OCI-LY3 (cell line): ENCODE measurements around the gene NPHS1.
"Not testable (repeated sequence)": the region's sequence is repeated elsewhere in the genome, so short reads cannot be mapped to it uniquely, and the experiment has no call there.

ENCODE experiments used
- H2AFZ ChIP-seq: fragments of 200-600, 300-600 bp; shearing (Covaris generic); 2 replicates; pipeline ENCODE4 v1.6.0; 2014; ENCODE audit warnings: antibody characterized with exemption, low read depth, low read length
- H3K27ac ChIP-seq: fragments of 200-600, 300-600 bp; sonication (generic); 2 replicates; pipeline ENCODE4 v1.5.1; 2014; ENCODE audit warnings: mild to moderate bottlenecking, low read length, moderate library complexity, mixed read lengths
- H3K27me3 ChIP-seq: fragments of 200-600, 300-600 bp; sonication (generic); 2 replicates; pipeline ENCODE4 v1.6.1; 2014; ENCODE audit warnings: low read depth, low read length, mixed read lengths
- H3K36me3 ChIP-seq: fragments of 200-600, 300-600 bp; sonication (generic); replicated peaks from 2 replicates; pipeline ENCODE3; 2014; ENCODE audit warnings: low read depth, low read length, mixed read lengths
- H3K4me1 ChIP-seq: fragments of 300-600, 200-600 bp; sonication (generic); 2 replicates; pipeline ENCODE4 v1.6.1; 2014; ENCODE audit warnings: low read length, mixed read lengths
- H3K4me2 ChIP-seq: fragments of 200-600, 300-600 bp; sonication (generic); 2 replicates; pipeline ENCODE4 v1.6.1; 2014; ENCODE audit warnings: low read length, mixed read lengths
- H3K4me3 ChIP-seq: fragments of 300-600, 200-600 bp; sonication (generic); 2 replicates; pipeline ENCODE4 v1.5.1; 2014; ENCODE audit warnings: antibody characterized with exemption, mild to moderate bottlenecking, low read length, moderate library complexity
- H3K79me2 ChIP-seq: fragments of 300-600, 200-600 bp; shearing (Covaris generic); 2 replicates; pipeline ENCODE4 v1.6.1; 2014; ENCODE audit warnings: mild to moderate bottlenecking, low read length, mixed read lengths
- H3K9ac ChIP-seq: fragments of 300-600, 200-600 bp; shearing (Covaris generic); 2 replicates; pipeline ENCODE4 v1.6.0; 2014; ENCODE audit warnings: mild to moderate bottlenecking, low read length, moderate library complexity
- H3K9me3 ChIP-seq: fragments of 200-600, 300-600 bp; shearing (Covaris generic); 2 replicates; pipeline ENCODE4 v1.6.1; 2014; ENCODE audit warnings: low read length, mixed read lengths; ENCODE audit not compliant: insufficient read depth
- H4K20me1 ChIP-seq: fragments of 200-600, 300-600 bp; sonication (generic); 2 replicates; pipeline ENCODE4 v1.6.1; 2016; ENCODE audit warnings: low read length, mixed read lengths; ENCODE audit not compliant: insufficient read depth
- CTCF ChIP-seq: fragments of 200-600, 300-600 bp; sonication (generic); IDR thresholded peaks from 2 replicates; pipeline ENCODE4 v1.5.1; 2014; ENCODE audit warnings: antibody characterized with exemption, low read length, low read depth
- EZH2phosphoT487 ChIP-seq: fragments of 200-600 bp; shearing (Covaris generic); IDR thresholded peaks from 2 replicates; pipeline ENCODE4 v1.6.1; 2018; ENCODE audit warnings: antibody characterized with exemption, mixed run types, low read depth

The NPHS1 gene

GRCh38 chr19:35874392-35874930 lies 22.2 kb upstream of the NPHS1 start:
- no peak overlapping the region for H3K4me3 ChIP-seq
- no peaks in the 10 kb centered on the region for H3K79me2 ChIP-seq
- 0 out of 2 replicates have a peak, but pooled peaks cover 2% of the 10 kb centered on the region for H3K4me1 ChIP-seq
- H3K9ac ChIP-seq, result no peak overlapping the region
- no peak overlapping the region for H2AFZ ChIP-seq
- H3K27me3 ChIP-seq, result no peaks in the 10 kb centered on the region
- H3K4me2 ChIP-seq, result no peak overlapping the region
- H3K9me3 ChIP-seq, result no peaks in the 10 kb centered on the region
- no peaks in the 10 kb centered on the region for H3K36me3 ChIP-seq
- TF ChIP-seq CTCF (no peak), EZH2phosphoT487 (no peak)
- H4K20me1 ChIP-seq, result no peaks in the 10 kb centered on the region
- no peak overlapping the region for H3K27ac ChIP-seq

- no peaks in the 10 kb centered on the region for H3K79me2 ChIP-seq
- no peak overlapping the region for H3K4me2 ChIP-seq
Measured at GRCh38 chr19:35872180-35872579, 19.9 kb upstream of the NPHS1 start.

GRCh38 chr19:35871611-35872010 lies 19.3 kb upstream of the NPHS1 start:
- TF ChIP-seq CTCF, result no peak
- no peak for TF ChIP-seq EZH2phosphoT487
- no peak overlapping the region for H2AFZ ChIP-seq
- no peaks in the 10 kb centered on the region for H3K36me3 ChIP-seq
- H3K4me2 ChIP-seq, result no peak overlapping the region
- no peaks in the 10 kb centered on the region for H3K79me2 ChIP-seq
- no peaks in the 10 kb centered on the region for H3K9me3 ChIP-seq
- 0 out of 2 replicates have a peak, but pooled peaks cover 2% of the 10 kb centered on the region for H3K4me1 ChIP-seq
- H3K4me3 ChIP-seq, result no peak overlapping the region
- no peak overlapping the region for H3K27ac ChIP-seq
- H3K27me3 ChIP-seq, result no peaks in the 10 kb centered on the region
- no peaks in the 10 kb centered on the region for H4K20me1 ChIP-seq
- H3K9ac ChIP-seq, result no peak overlapping the region

More at GRCh38 chr19:35872180-35872579, 19.9 kb upstream of the NPHS1 start:
- Histone ChIP-seq H3K27ac (no peak overlapping the region), H4K20me1 (no peaks in the 10 kb centered on the region), H3K27me3 (no peaks in the 10 kb centered on the region), H2AFZ (no peak overlapping the region), H3K9me3 (no peaks in the 10 kb centered on the region), H3K9ac (no peak overlapping the region), H3K36me3 (no peaks in the 10 kb centered on the region), H3K4me1 (0 out of 2 replicates have a peak, but pooled peaks cover 2% of the 10 kb centered on the region), H3K4me3 (no peak overlapping the region)
- no peak for TF ChIP-seq CTCF
- no peak for TF ChIP-seq EZH2phosphoT487

- H3K27ac ChIP-seq, result no peak overlapping the region
- no peaks in the 10 kb centered on the region for H3K79me2 ChIP-seq
- no peaks in the 10 kb centered on the region for H3K9me3 ChIP-seq
- 0 out of 2 replicates have a peak, but pooled peaks cover 2% of the 10 kb centered on the region for H3K4me1 ChIP-seq
- H3K36me3 ChIP-seq, result no peaks in the 10 kb centered on the region
- no peak overlapping the region for H2AFZ ChIP-seq
- H3K4me2 ChIP-seq, result no peak overlapping the region
- no peak overlapping the region for H3K9ac ChIP-seq
- no peaks in the 10 kb centered on the region for H3K27me3 ChIP-seq
- no peaks in the 10 kb centered on the region for H4K20me1 ChIP-seq
- no peak overlapping the region for H3K4me3 ChIP-seq
- TF ChIP-seq CTCF (no peak), EZH2phosphoT487 (no peak)
Measured at GRCh38 chr19:35870798-35871197, 18.5 kb upstream of the NPHS1 start.

GRCh38 chr19:35870124-35870736 lies 17.9 kb upstream of the NPHS1 start:
- H3K36me3 ChIP-seq, H3K27me3 ChIP-seq, H3K4me1 ChIP-seq, H3K9me3 ChIP-seq, H4K20me1 ChIP-seq, H3K79me2 ChIP-seq: not testable (repeated sequence)
- Histone ChIP-seq H3K9ac (peak overlapping the region; percentile 56; the same call in 1 of the 2 replicates), H2AFZ (peak overlapping the region; percentile 89), H3K27ac (peak overlapping the region; percentile 42; the same call in 1 of the 2 replicates), H3K4me2 (peak overlapping the region; percentile 83), H3K4me3 (peak overlapping the region; percentile 79)
